ENCODE measurements around the gene MTRR. TPM values are rescaled to one million over a fixed set of nuclear protein-coding genes. Genes with fewer than 3 reads are reported as not detected.

MTRR gene
- total and polyA plus RNA-seq, 11 donors: 9.5 to 42.2 (median 28.7) TPM

- no peak overlapping the region for H3K27ac ChIP-seq
- peaks cover 0 to 3% (median 0%) of the 10 kb centered on the region in 9 donors for H3K27me3 ChIP-seq
- no peak for ATAC-seq
- H3K9me3 ChIP-seq: no peaks in the 10 kb centered on the region
- no peaks in the 10 kb centered on the region for H3K4me1 ChIP-seq
- intact Hi-C loops (cut with DNase I): loop anchor here in 3 of 10 donors (10.0 kb wide), 1 partner anchor 1279 kb away; no protein-coding TSS in a partner anchor
- no peak for DNase-seq
- 36 to 52% (median 43%) methylated on average over 6 to 7 of the region's 7 CpGs for WGBS, 4 donors
- no peaks in the 10 kb centered on the region for H3K36me3 ChIP-seq
- no peak overlapping the region for H3K4me3 ChIP-seq
- no peak for TF ChIP-seq POLR2A (IDR thresholded peaks at IDR 0.05)
- TF ChIP-seq, protein P1, sequence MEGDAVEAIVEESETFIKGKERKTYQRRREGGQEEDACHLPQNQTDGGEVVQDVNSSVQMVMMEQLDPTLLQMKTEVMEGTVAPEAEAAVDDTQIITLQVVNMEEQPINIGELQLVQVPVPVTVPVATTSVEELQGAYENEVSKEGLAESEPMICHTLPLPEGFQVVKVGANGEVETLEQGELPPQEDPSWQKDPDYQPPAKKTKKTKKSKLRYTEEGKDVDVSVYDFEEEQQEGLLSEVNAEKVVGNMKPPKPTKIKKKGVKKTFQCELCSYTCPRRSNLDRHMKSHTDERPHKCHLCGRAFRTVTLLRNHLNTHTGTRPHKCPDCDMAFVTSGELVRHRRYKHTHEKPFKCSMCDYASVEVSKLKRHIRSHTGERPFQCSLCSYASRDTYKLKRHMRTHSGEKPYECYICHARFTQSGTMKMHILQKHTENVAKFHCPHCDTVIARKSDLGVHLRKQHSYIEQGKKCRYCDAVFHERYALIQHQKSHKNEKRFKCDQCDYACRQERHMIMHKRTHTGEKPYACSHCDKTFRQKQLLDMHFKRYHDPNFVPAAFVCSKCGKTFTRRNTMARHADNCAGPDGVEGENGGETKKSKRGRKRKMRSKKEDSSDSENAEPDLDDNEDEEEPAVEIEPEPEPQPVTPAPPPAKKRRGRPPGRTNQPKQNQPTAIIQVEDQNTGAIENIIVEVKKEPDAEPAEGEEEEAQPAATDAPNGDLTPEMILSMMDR (IDR thresholded peaks at IDR 0.05): no peak
These were observed 57.2 kb downstream of the MTRR start for GRCh38 chr5:7925961-7926695.

GRCh38 chr5:7926720-7927119, 57.8 kb downstream of the MTRR start:
- ATAC-seq (no peak), DNase-seq (no peak)
- peaks cover 0 to 6% (median 0%) of the 10 kb centered on the region in 9 donors for H3K27me3 ChIP-seq
- H3K9me3 ChIP-seq: no peaks in the 10 kb centered on the region
- H3K27ac ChIP-seq: no peak overlapping the region
- no peak for TF ChIP-seq POLR2A (IDR thresholded peaks at IDR 0.05)
- TF ChIP-seq, protein P1 (IDR thresholded peaks at IDR 0.05): no peak
- 76 to 85% (median 82%) methylated on average over 4 to 6 of the region's 6 CpGs for WGBS, 4 donors
- H3K4me3 ChIP-seq: no peak overlapping the region
- no peaks in the 10 kb centered on the region for H3K36me3 ChIP-seq
- no peaks in the 10 kb centered on the region for H3K4me1 ChIP-seq
- intact Hi-C loops (cut with DNase I): loop anchor here in 3 of 10 donors (10.0 kb wide), 1 partner anchor 1278 kb away; no protein-coding TSS in a partner anchor

- intact Hi-C loops (cut with DNase I): loop anchor here in 3 of 10 donors (10.0 kb wide), 1 partner anchor 1277 kb away; no protein-coding TSS in a partner anchor
- H3K36me3 ChIP-seq: no peaks in the 10 kb centered on the region
- no peaks in the 10 kb centered on the region for H3K9me3 ChIP-seq
- H3K27ac ChIP-seq: no peak overlapping the region
- peak in 2 of 5 donors; percentile 18 to 24 for DNase-seq
- H3K4me3 ChIP-seq: no peak overlapping the region
- WGBS, 4 donors: 52 to 58% (median 54%) methylated on average over 26 of the region's 26 CpGs
- H3K4me1 ChIP-seq: no peaks in the 10 kb centered on the region
- no peak for TF ChIP-seq POLR2A (IDR thresholded peaks at IDR 0.05)
- TF ChIP-seq, protein P1 (IDR thresholded peaks at IDR 0.05): peak; percentile 54 to 80 (median 64)
- ATAC-seq: peak; percentile 55 to 84 (median 77)
- H3K27me3 ChIP-seq: peaks cover 0 to 10% (median 0%) of the 10 kb centered on the region in 9 donors
These were observed 58.8 kb downstream of the MTRR start for GRCh38 chr5:7927466-7928375.

GRCh38 chr5:7930011-7930410, 61.1 kb downstream of the MTRR start:
- H3K27me3 ChIP-seq: peaks cover 0 to 10% (median 0%) of the 10 kb centered on the region in 9 donors
- intact Hi-C loops (cut with DNase I): no loop called here
- TF ChIP-seq, protein P1 (IDR thresholded peaks at IDR 0.05): no peak
- no peak for TF ChIP-seq POLR2A (IDR thresholded peaks at IDR 0.05)
- no peaks in the 10 kb centered on the region for H3K9me3 ChIP-seq
- H3K4me1 ChIP-seq: no peaks in the 10 kb centered on the region
- DNase-seq (no peak), ATAC-seq (no peak)
- 50 to 63% (median 54%) methylated on average over 5 of the region's 5 CpGs for WGBS, 4 donors
- no peak overlapping the region for H3K27ac ChIP-seq
- H3K36me3 ChIP-seq: no peaks in the 10 kb centered on the region
- H3K4me3 ChIP-seq: no peak overlapping the region
